ENCODE data around the gene PEX5L.

- no peak for TF ChIP-seq CTCF (IDR thresholded peaks at IDR 0.05)
- TF ChIP-seq POLR2A (IDR thresholded peaks at IDR 0.05) = no peak
- TF ChIP-seq POLR2AphosphoS5 (IDR thresholded peaks at IDR 0.05) = no peak
These were observed 81.5 kb downstream of the PEX5L start for GRCh38 chr3:179955286-179955685.
